GM19099 (cell line): ENCODE data around the gene CPSF3.

Experiments used
- POLR2A ChIP-seq: IDR thresholded peaks from 3 replicates; pipeline ENCODE4 v1.6.1; 2011; ENCODE audit warnings: low read depth; ENCODE audit not compliant: insufficient read length; ENCODE audit errors: extremely low read depth

CPSF3 gene

GRCh38 chr2:9462886-9463697 lies 39.6 kb downstream of the CPSF3 start:
- TF ChIP-seq POLR2A = no peak

- no peak for TF ChIP-seq POLR2A
Measured at GRCh38 chr2:9463698-9464034, 40.2 kb downstream of the CPSF3 start.

- no peak for TF ChIP-seq POLR2A
Measured at GRCh38 chr2:9465170-9465569, 41.7 kb downstream of the CPSF3 start.

GRCh38 chr2:9466147-9466683 lies 42.8 kb downstream of the CPSF3 start:
- no peak for TF ChIP-seq POLR2A

- no peak for TF ChIP-seq POLR2A
Measured at GRCh38 chr2:9467687-9468086, 44.2 kb downstream of the CPSF3 start.

- TF ChIP-seq POLR2A = no peak
Measured at GRCh38 chr2:9471206-9471605, 47.8 kb downstream of the CPSF3 start.

GRCh38 chr2:9472511-9472910 lies 49.1 kb downstream of the CPSF3 start:
- no peak for TF ChIP-seq POLR2A

GRCh38 chr2:9473308-9473984 lies 50.0 kb downstream of the CPSF3 start:
- no peak for TF ChIP-seq POLR2A

- no peak for TF ChIP-seq POLR2A
Measured at GRCh38 chr2:9473985-9474360, 50.5 kb downstream of the CPSF3 start.

GRCh38 chr2:9474361-9475057 lies 51.1 kb downstream of the CPSF3 start, which contains the start of gene IAH1:
TSS of gene IAH1 (plus strand) at chr2:9474551. CDS start at chr2:9474567, 16 bp downstream.
- TF ChIP-seq POLR2A = peak; percentile 78

- no peak for TF ChIP-seq POLR2A
Measured at GRCh38 chr2:9477914-9478313, 54.5 kb downstream of the CPSF3 start.

- no peak for TF ChIP-seq POLR2A
Measured at GRCh38 chr2:9478526-9478925, 55.1 kb downstream of the CPSF3 start.

GRCh38 chr2:9480157-9480556 lies 56.7 kb downstream of the CPSF3 start:
- TF ChIP-seq POLR2A = no peak

- TF ChIP-seq POLR2A = no peak
Measured at GRCh38 chr2:9483107-9483506, 59.7 kb downstream of the CPSF3 start.

GRCh38 chr2:9484533-9484932 lies 61.1 kb downstream of the CPSF3 start:
- TF ChIP-seq POLR2A = no peak
